ENCODE data around the gene SORCS2. TPM values are rescaled to one million over a fixed set of nuclear protein-coding genes. Genes with fewer than 3 reads are reported as not detected.

Gene SORCS2
- total and polyA plus RNA-seq, 2 of the 4 experiments (the other 2 are of a cell fraction) = 0.36 to 0.62 TPM

DNA sequence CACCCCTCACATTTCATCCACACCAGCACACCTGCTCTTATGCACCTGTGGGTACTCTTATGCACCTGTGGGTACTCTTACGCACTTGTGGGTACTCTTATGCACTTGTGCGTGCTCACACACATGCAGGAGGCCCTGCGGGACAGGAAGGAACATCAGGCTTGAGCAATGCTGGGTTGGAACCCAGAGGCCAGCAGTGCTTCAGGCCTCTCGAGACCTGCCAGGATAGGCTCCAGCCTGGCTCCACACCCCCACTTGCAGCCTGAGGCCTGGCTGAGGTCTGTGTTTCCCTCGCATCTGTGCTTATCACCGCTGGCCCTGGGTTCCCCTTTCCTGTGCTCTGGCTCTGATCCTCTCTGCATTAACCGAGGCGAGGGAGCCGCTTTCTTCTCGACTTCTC, 34.7 kb downstream of the SORCS2 start:
- Histone ChIP-seq H4K91ac (ENCODE audit: insufficient read depth, low read depth, low read length) (no peak overlapping the region), H3K18ac (ENCODE audit: low read depth, low read length) (no peak overlapping the region), H2AFZ (replicated peaks; ENCODE audit: low read length, poor library complexity) (no peak overlapping the region), H3K27ac (ENCODE audit: insufficient read depth, low read length) (no peak overlapping the region), H4K5ac (ENCODE audit: low read depth, low read length) (no peak overlapping the region), H2BK120ac (ENCODE audit: low read depth, low read length) (no peak overlapping the region), H3K9me3 (ENCODE audit: control insufficient read depth, insufficient read depth, low read length) (peaks cover 2% of the 10 kb centered on the region; the same call in 1 of the 2 replicates), H2AK9ac (replicated peaks; ENCODE audit: low read depth, low read length, poor library complexity) (no peak overlapping the region), H2AK5ac (ENCODE audit: low read depth, low read length) (no peak overlapping the region), H3K9ac (ENCODE audit: low read depth, low read length) (no peak overlapping the region), H3K23ac (ENCODE audit: low read depth, low read length) (no peak overlapping the region), H3K4ac (ENCODE audit: low read depth, low read length) (no peak overlapping the region), H3K56ac (ENCODE audit: extremely low read depth, insufficient read depth, low read length) (no peak overlapping the region), H2BK5ac (ENCODE audit: low read depth, low read length, poor library complexity, severe bottlenecking) (no peak overlapping the region), H4K20me1 (ENCODE audit: insufficient read depth, low read length) (no peaks in the 10 kb centered on the region), H2BK15ac (ENCODE audit: low read depth, low read length) (no peak overlapping the region), H3K79me1 (ENCODE audit: low read depth in 1 of 2, low read length in 2 of 2) (no peaks in the 10 kb centered on the region), H3K36me3 (ENCODE audit: control insufficient read depth, insufficient read depth, low read length) (no peaks in the 10 kb centered on the region), H3K4me1 (ENCODE audit: control insufficient read depth, insufficient read depth, low read length) (no peaks in the 10 kb centered on the region), H3K4me3 (ENCODE audit: insufficient read depth, low read depth, low read length) (no peak overlapping the region), H3K9me1 (ENCODE audit: insufficient read depth, low read length) (no peaks in the 10 kb centered on the region), H4K8ac (ENCODE audit: low read depth in 2 of 2, low read length in 2 of 2) (no peak overlapping the region), H2BK20ac (ENCODE audit: low read depth, low read length) (no peak overlapping the region), H3K14ac (replicated peaks; ENCODE audit: low read depth, low read length) (no peak overlapping the region), H3K27me3 (ENCODE audit: control insufficient read depth, insufficient read depth, low read length) (peaks cover 24% of the 10 kb centered on the region), H3K4me2 (ENCODE audit: low read depth, low read length) (no peak overlapping the region)
- ChIA-PET POLR2A (ENCODE audit: unreplicated experiment) (no interaction called here), CTCF (no interaction called here)
- intact Hi-C loops (cut with micrococcal nuclease) (no loop called here), dilution Hi-C loops (cut with HindIII; ENCODE audit: low sequenced_read_pairs, unreplicated experiment) (no loop called here), in situ Hi-C loops (cut with MboI; ENCODE audit: low sequenced_read_pairs) (no loop called here)
- no peak for TF ChIP-seq RCOR1 (IDR thresholded peaks at IDR 0.05; ENCODE audit: insufficient replicate concordance, low read length)
- TF ChIP-seq FOS (IDR thresholded peaks at IDR 0.05; ENCODE audit: low read depth, low read length) = no peak
- no peak for TF ChIP-seq NFE2L2 (IDR thresholded peaks at IDR 0.05; ENCODE audit: low read depth, low read length)
- no peak for TF ChIP-seq RAD21 (IDR thresholded peaks at IDR 0.05; ENCODE audit: low read length)
- no peak for TF ChIP-seq CEBPB (IDR thresholded peaks at IDR 0.05; ENCODE audit: low read depth, low read length)
- no peak for TF ChIP-seq MAZ (IDR thresholded peaks at IDR 0.05; ENCODE audit: borderline replicate concordance, low read depth, low read length)
- TF ChIP-seq CHD1 (IDR thresholded peaks at IDR 0.05; ENCODE audit: low read depth, low read length) = no peak
- no peak for TF ChIP-seq USF2 (IDR thresholded peaks at IDR 0.05; ENCODE audit: low read depth, low read length)
- TF ChIP-seq BHLHE40 (IDR thresholded peaks at IDR 0.05; ENCODE audit: low read depth, low read length) = no peak
- TF ChIP-seq MAFK (IDR thresholded peaks at IDR 0.05; ENCODE audit: low read depth, low read length) = no peak
- TF ChIP-seq MXI1 (IDR thresholded peaks at IDR 0.05; ENCODE audit: borderline replicate concordance, low read depth, low read length) = no peak
- no peak for TF ChIP-seq CTCF (conservative IDR thresholded peaks at IDR 0.05; ENCODE audit: low read depth, low read length)
- TF ChIP-seq POLR2A (IDR thresholded peaks at IDR 0.05; ENCODE audit: low read depth, low read length) = no peak
- no peak for TF ChIP-seq RFX5 (IDR thresholded peaks at IDR 0.05; ENCODE audit: low read depth, low read length)
- TF ChIP-seq, protein P1, sequence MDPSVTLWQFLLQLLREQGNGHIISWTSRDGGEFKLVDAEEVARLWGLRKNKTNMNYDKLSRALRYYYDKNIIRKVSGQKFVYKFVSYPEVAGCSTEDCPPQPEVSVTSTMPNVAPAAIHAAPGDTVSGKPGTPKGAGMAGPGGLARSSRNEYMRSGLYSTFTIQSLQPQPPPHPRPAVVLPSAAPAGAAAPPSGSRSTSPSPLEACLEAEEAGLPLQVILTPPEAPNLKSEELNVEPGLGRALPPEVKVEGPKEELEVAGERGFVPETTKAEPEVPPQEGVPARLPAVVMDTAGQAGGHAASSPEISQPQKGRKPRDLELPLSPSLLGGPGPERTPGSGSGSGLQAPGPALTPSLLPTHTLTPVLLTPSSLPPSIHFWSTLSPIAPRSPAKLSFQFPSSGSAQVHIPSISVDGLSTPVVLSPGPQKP (IDR thresholded peaks at IDR 0.05; ENCODE audit: borderline replicate concordance, low read depth, low read length) = no peak
- TF ChIP-seq SMC3 (IDR thresholded peaks at IDR 0.05; ENCODE audit: low read depth, low read length) = no peak
- ATAC-seq (ENCODE audit: low read depth) (no peak), DNase-seq (no peak)
- 69% methylated on average over 3 of the region's 10 CpGs; no CpG with 5 or more reads in 1 of the 2 experiments for WGBS, 2 experiments (ENCODE audit: extremely low coverage in 2 of 2, insufficient read length in 1 of 2)
- no TSS peak for BruUV-seq (replicated peaks)
